Measurements from ENCODE around the gene LDLRAD4. TPM values are rescaled to one million over a fixed set of nuclear protein-coding genes. Genes with fewer than 3 reads are reported as not detected.

Gene LDLRAD4
- total and polyA plus RNA-seq, 2 experiments from 2014 or later = 0.73 to 1.9 TPM

DNA sequence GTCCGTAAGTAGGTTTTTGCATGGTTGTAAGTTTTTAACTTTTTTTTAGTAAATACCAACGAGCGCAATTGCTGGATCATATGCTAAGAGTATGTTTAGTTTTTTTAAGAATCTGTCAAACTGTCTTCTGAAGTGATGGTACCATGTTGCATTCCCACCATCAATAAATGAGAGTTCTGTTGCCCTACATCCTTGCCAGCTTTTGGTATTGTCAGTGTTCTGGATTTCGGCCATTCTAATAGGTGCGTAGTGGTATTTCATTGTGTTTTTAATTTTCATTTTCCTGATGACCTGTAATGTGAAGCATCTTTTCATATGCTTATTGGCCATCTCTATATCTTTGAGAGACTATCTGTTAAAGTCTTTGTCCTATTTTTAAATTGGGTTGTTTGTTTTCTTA, 114.3 kb downstream of the LDLRAD4 start:
- DNase-seq (ENCODE audit: low spot score) (no peak), ATAC-seq (no peak)
- H3K27ac ChIP-seq (ENCODE audit: low read depth) = no peak overlapping the region
- no peak overlapping the region for H3K4me3 ChIP-seq
- H3K36me3 ChIP-seq (ENCODE audit: insufficient read depth) = no peaks in the 10 kb centered on the region
- H3K27me3 ChIP-seq (ENCODE audit: insufficient read depth) = no peaks in the 10 kb centered on the region
- Mint-ChIP-seq H3K4me3 (no peak overlapping the region), H3K9me3 (peaks cover 8% of the 10 kb centered on the region), H3K27ac (no peak overlapping the region), H3K27me3 (ENCODE audit: insufficient read depth, low read depth, poor library complexity) (no peaks in the 10 kb centered on the region), H3K36me3 (ENCODE audit: low read depth) (peaks cover 4% of the 10 kb centered on the region; the same call in 2 of the 3 replicates), H3K4me1 (peaks cover 7% of the 10 kb centered on the region; the same call in 2 of the 3 replicates)
- H2AFZ ChIP-seq = no peak overlapping the region
- no peaks in the 10 kb centered on the region for H3K4me1 ChIP-seq (ENCODE audit: insufficient read depth)
- H3F3A ChIP-seq (replicated peaks; ENCODE audit: low read depth) = no peaks in the 10 kb centered on the region
- H3K9me2 ChIP-seq (ENCODE audit: insufficient read depth) = no peaks in the 10 kb centered on the region; the same call in 1 of the 2 replicates
- no peaks in the 10 kb centered on the region for H4K20me1 ChIP-seq (replicated peaks; ENCODE audit: insufficient read depth)
- H3K4me2 ChIP-seq = no peak overlapping the region
- H3K79me2 ChIP-seq (replicated peaks; ENCODE audit: insufficient read depth) = no peaks in the 10 kb centered on the region
- TF ChIP-seq EZH2phosphoT487 (IDR thresholded peaks at IDR 0.05; ENCODE audit: unreplicated experiment) = no peak
- TF ChIP-seq CTCF (conservative IDR thresholded peaks at IDR 0.05; ENCODE audit: low read depth in 2 of 2) = no peak
- no peak for TF ChIP-seq ZNF114 (CRISPR knock-in tag; IDR thresholded peaks at IDR 0.05)
- no peak for TF ChIP-seq ETS1 (IDR thresholded peaks at IDR 0.05)
- TF ChIP-seq, protein P1, sequence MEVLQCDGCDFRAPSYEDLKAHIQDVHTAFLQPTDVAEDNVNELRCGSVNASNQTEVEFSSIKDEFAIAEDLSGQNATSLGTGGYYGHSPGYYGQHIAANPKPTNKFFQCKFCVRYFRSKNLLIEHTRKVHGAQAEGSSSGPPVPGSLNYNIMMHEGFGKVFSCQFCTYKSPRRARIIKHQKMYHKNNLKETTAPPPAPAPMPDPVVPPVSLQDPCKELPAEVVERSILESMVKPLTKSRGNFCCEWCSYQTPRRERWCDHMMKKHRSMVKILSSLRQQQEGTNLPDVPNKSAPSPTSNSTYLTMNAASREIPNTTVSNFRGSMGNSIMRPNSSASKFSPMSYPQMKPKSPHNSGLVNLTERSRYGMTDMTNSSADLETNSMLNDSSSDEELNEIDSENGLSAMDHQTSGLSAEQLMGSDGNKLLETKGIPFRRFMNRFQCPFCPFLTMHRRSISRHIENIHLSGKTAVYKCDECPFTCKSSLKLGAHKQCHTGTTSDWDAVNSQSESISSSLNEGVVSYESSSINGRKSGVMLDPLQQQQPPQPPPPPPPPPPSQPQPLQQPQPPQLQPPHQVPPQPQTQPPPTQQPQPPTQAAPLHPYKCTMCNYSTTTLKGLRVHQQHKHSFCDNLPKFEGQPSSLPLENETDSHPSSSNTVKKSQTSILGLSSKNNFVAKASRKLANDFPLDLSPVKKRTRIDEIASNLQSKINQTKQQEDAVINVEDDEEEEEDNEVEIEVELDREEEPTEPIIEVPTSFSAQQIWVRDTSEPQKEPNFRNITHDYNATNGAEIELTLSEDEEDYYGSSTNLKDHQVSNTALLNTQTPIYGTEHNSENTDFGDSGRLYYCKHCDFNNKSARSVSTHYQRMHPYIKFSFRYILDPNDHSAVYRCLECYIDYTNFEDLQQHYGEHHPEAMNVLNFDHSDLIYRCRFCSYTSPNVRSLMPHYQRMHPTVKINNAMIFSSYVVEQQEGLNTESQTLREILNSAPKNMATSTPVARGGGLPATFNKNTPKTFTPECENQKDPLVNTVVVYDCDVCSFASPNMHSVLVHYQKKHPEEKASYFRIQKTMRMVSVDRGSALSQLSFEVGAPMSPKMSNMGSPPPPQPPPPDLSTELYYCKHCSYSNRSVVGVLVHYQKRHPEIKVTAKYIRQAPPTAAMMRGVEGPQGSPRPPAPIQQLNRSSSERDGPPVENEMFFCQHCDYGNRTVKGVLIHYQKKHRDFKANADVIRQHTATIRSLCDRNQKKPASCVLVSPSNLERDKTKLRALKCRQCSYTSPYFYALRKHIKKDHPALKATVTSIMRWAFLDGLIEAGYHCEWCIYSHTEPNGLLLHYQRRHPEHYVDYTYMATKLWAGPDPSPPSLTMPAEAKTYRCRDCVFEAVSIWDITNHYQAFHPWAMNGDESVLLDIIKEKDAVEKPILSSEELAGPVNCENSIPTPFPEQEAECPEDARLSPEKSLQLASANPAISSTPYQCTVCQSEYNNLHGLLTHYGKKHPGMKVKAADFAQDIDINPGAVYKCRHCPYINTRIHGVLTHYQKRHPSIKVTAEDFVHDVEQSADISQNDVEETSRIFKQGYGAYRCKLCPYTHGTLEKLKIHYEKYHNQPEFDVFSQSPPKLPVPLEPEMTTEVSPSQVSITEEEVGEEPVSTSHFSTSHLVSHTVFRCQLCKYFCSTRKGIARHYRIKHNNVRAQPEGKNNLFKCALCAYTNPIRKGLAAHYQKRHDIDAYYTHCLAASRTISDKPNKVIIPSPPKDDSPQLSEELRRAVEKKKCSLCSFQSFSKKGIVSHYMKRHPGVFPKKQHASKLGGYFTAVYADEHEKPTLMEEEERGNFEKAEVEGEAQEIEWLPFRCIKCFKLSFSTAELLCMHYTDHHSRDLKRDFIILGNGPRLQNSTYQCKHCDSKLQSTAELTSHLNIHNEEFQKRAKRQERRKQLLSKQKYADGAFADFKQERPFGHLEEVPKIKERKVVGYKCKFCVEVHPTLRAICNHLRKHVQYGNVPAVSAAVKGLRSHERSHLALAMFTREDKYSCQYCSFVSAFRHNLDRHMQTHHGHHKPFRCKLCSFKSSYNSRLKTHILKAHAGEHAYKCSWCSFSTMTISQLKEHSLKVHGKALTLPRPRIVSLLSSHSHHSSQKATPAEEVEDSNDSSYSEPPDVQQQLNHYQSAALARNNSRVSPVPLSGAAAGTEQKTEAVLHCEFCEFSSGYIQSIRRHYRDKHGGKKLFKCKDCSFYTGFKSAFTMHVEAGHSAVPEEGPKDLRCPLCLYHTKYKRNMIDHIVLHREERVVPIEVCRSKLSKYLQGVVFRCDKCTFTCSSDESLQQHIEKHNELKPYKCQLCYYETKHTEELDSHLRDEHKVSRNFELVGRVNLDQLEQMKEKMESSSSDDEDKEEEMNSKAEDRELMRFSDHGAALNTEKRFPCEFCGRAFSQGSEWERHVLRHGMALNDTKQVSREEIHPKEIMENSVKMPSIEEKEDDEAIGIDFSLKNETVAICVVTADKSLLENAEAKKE (CRISPR knock-in tag; IDR thresholded peaks at IDR 0.05) = no peak
- TF ChIP-seq JUNB (IDR thresholded peaks at IDR 0.05; ENCODE audit: unreplicated experiment) = no peak
- TF ChIP-seq, protein P2, sequence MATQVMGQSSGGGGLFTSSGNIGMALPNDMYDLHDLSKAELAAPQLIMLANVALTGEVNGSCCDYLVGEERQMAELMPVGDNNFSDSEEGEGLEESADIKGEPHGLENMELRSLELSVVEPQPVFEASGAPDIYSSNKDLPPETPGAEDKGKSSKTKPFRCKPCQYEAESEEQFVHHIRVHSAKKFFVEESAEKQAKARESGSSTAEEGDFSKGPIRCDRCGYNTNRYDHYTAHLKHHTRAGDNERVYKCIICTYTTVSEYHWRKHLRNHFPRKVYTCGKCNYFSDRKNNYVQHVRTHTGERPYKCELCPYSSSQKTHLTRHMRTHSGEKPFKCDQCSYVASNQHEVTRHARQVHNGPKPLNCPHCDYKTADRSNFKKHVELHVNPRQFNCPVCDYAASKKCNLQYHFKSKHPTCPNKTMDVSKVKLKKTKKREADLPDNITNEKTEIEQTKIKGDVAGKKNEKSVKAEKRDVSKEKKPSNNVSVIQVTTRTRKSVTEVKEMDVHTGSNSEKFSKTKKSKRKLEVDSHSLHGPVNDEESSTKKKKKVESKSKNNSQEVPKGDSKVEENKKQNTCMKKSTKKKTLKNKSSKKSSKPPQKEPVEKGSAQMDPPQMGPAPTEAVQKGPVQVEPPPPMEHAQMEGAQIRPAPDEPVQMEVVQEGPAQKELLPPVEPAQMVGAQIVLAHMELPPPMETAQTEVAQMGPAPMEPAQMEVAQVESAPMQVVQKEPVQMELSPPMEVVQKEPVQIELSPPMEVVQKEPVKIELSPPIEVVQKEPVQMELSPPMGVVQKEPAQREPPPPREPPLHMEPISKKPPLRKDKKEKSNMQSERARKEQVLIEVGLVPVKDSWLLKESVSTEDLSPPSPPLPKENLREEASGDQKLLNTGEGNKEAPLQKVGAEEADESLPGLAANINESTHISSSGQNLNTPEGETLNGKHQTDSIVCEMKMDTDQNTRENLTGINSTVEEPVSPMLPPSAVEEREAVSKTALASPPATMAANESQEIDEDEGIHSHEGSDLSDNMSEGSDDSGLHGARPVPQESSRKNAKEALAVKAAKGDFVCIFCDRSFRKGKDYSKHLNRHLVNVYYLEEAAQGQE (IDR thresholded peaks at IDR 0.05; ENCODE audit: unreplicated experiment) = no peak
- TF ChIP-seq POLR2AphosphoS5 (IDR thresholded peaks at IDR 0.05; ENCODE audit: low read depth) = no peak
- no peak for TF ChIP-seq NANOG (IDR thresholded peaks at IDR 0.05; ENCODE audit: borderline replicate concordance)
- no peak for TF ChIP-seq STAT1 (IDR thresholded peaks at IDR 0.05; ENCODE audit: unreplicated experiment)
- TF ChIP-seq CREB1 (CRISPR knock-in tag; IDR thresholded peaks at IDR 0.05; ENCODE audit: low read depth) = no peak
- no peak for TF ChIP-seq ZNF331 (CRISPR knock-in tag; IDR thresholded peaks at IDR 0.05; ENCODE audit: low read depth)

Data from GM23338 (cell line).